Measurements from ENCODE around the gene VMAC. TPM values are rescaled to one million over a fixed set of nuclear protein-coding genes. Genes with fewer than 3 reads are reported as not detected.
A peak's percentile ranks its signal among the peaks of the same experiment; 100 is the strongest.
"Not testable (repeated sequence)": the region's sequence is repeated elsewhere in the genome, so short reads cannot be mapped to it uniquely, and the experiment has no call there.

Gene VMAC
- total and polyA plus RNA-seq, 9 of the 15 experiments (the other 6 are each of a cell fraction or from before 2014, with no cell fraction given), result 0.03 to 3.4 (median 1.1) TPM

GRCh38 chr19:5873617-5874199 lies 31.0 kb upstream of the VMAC start:
- no peak for ATAC-seq

GRCh38 chr19:5874496-5874895 lies 30.2 kb upstream of the VMAC start:
- H3K27ac ChIP-seq (ENCODE audit: extremely low read depth, low read depth, low read length); intact Hi-C loops (cut with micrococcal nuclease); H3K79me2 ChIP-seq (ENCODE audit: control insufficient read depth, insufficient read depth, low read length); H3K9me1 ChIP-seq (ENCODE audit: control insufficient read depth, insufficient read depth, low read length); BruUV-seq (replicated peaks); H3K4me2 ChIP-seq (ENCODE audit: insufficient read depth, low read length); ATAC-seq; H3K36me3 ChIP-seq (ENCODE audit: control insufficient read depth, insufficient read depth, low read length); H4K20me1 ChIP-seq (replicated peaks; ENCODE audit: control insufficient read depth, insufficient read depth, low read length); in situ Hi-C loops (cut with MboI); H3K4me1 ChIP-seq (replicated peaks in 1 of 2; ENCODE audit: control insufficient read depth in 2 of 2, insufficient read depth in 2 of 2, low read length in 2 of 2); H3K9me3 ChIP-seq (replicated peaks; ENCODE audit: control insufficient read depth, insufficient read depth, low read depth, low read length); H3K4me3 ChIP-seq; H3K9ac ChIP-seq (ENCODE audit: insufficient read depth in 1 of 2, low read depth in 2 of 2, low read length in 2 of 2); FAIRE-seq; CTCF ChIA-PET (ENCODE audit: low intra/inter-chr PET ratio); DNase-seq (ENCODE audit: extremely low read depth in 1 of 4, low spot score in 3 of 4); H2AFZ ChIP-seq (ENCODE audit: low read depth, low read length); TF ChIP-seq ATF3 (CRISPR knock-in tag; conservative IDR thresholded peaks at IDR 0.05): not testable (repeated sequence)
- POLR2A ChIA-PET, result interaction anchor here (0.5 kb wide), 1 partner anchor 16 kb away, joined by 3 read pairs; no protein-coding TSS in a partner anchor
- 48% methylated on average over 6 of the region's 7 CpGs for WGBS (ENCODE audit: insufficient coverage, low coverage, missing lambda C conversion rate)
- H3K27me3 ChIP-seq (ENCODE audit: control insufficient read depth in 2 of 2, insufficient read depth in 2 of 2, low read length in 2 of 2), result peaks cover 7 to 26% of the 10 kb centered on the region in 2 experiments; a peak in 3 of 5 replicates
- TF ChIP-seq ATF3 (IDR thresholded peaks at IDR 0.05) (peak; percentile 41; the same call in 1 of the 2 replicates), FOSL1 (tag; conservative IDR thresholded peaks at IDR 0.05) (peak; percentile 47), ZNF121 (CRISPR knock-in tag; conservative IDR thresholded peaks at IDR 0.05) (peak; percentile 77)

More at GRCh38 chr19:5873617-5874199, 31.0 kb upstream of the VMAC start:
- H3K36me3 ChIP-seq (ENCODE audit: control insufficient read depth, insufficient read depth, low read length), result no peaks in the 10 kb centered on the region
- H2AFZ ChIP-seq (ENCODE audit: low read depth, low read length), result no peak overlapping the region
- no peaks in the 10 kb centered on the region for H4K20me1 ChIP-seq (replicated peaks; ENCODE audit: control insufficient read depth, insufficient read depth, low read length)
- FAIRE-seq (no peak), DNase-seq (ENCODE audit: extremely low read depth in 1 of 4, low spot score in 3 of 4) (peak in 1 of 4 experiments; percentile 6)
- intact Hi-C loops (cut with micrococcal nuclease), result no loop called here
- in situ Hi-C loops (cut with MboI), result no loop called here
- no peak overlapping the region for H3K4me2 ChIP-seq (ENCODE audit: insufficient read depth, low read length)
- no peak overlapping the region for H3K4me3 ChIP-seq
- ChIA-PET CTCF (ENCODE audit: low intra/inter-chr PET ratio) (no interaction called here), POLR2A (no interaction called here)
- peaks cover 0 to 18% of the 10 kb centered on the region in 2 experiments; a peak in 2 of 5 replicates for H3K27me3 ChIP-seq (ENCODE audit: control insufficient read depth in 2 of 2, insufficient read depth in 2 of 2, low read length in 2 of 2)
- no peaks in the 10 kb centered on the region for H3K9me3 ChIP-seq (replicated peaks; ENCODE audit: control insufficient read depth, insufficient read depth, low read depth, low read length)
- no peaks in the 10 kb centered on the region for H3K9me1 ChIP-seq (ENCODE audit: control insufficient read depth, insufficient read depth, low read length)
- BruUV-seq (replicated peaks), result no TSS peak
- WGBS (ENCODE audit: insufficient coverage, low coverage, missing lambda C conversion rate), result 25% methylated on average over 12 of the region's 12 CpGs
- H3K9ac ChIP-seq (ENCODE audit: insufficient read depth in 1 of 2, low read depth in 2 of 2, low read length in 2 of 2), result no peak overlapping the region; a peak in 1 of 4 replicates
- H3K79me2 ChIP-seq (ENCODE audit: control insufficient read depth, insufficient read depth, low read length), result no peaks in the 10 kb centered on the region
- H3K4me1 ChIP-seq (replicated peaks in 1 of 2; ENCODE audit: control insufficient read depth in 2 of 2, insufficient read depth in 2 of 2, low read length in 2 of 2), result no peaks in the 10 kb centered on the region; a peak in 1 of 5 replicates
- TF ChIP-seq TARDBP (IDR thresholded peaks at IDR 0.05) (no peak), NFE2L1 (tag; IDR thresholded peaks at IDR 0.05; ENCODE audit: borderline replicate concordance, low read depth) (no peak)
- H3K27ac ChIP-seq (ENCODE audit: extremely low read depth, low read depth, low read length), result no peak overlapping the region
